GM15510 (cell line): Measurements from ENCODE around the gene SSBP3.

Source experiments
- POLR2A ChIP-seq: IDR thresholded peaks from 3 replicates; pipeline ENCODE4 v1.6.1; 2011; ENCODE audit warnings: borderline replicate concordance; ENCODE audit not compliant: insufficient read length; ENCODE audit errors: extremely low read depth

SSBP3 gene

GRCh38 chr1:54365847-54366246, 40.3 kb downstream of the SSBP3 start:
- no peak for TF ChIP-seq POLR2A

GRCh38 chr1:54365398-54365797, 40.8 kb downstream of the SSBP3 start:
- no peak for TF ChIP-seq POLR2A

- TF ChIP-seq POLR2A: no peak
These were observed 41.2 kb downstream of the SSBP3 start for GRCh38 chr1:54364995-54365394.

GRCh38 chr1:54364582-54364981, 41.6 kb downstream of the SSBP3 start:
- TF ChIP-seq POLR2A: no peak

GRCh38 chr1:54363925-54364324, 42.3 kb downstream of the SSBP3 start:
- TF ChIP-seq POLR2A: no peak

GRCh38 chr1:54362881-54363340, 43.3 kb downstream of the SSBP3 start:
- no peak for TF ChIP-seq POLR2A

GRCh38 chr1:54361342-54361741, 44.9 kb downstream of the SSBP3 start:
- no peak for TF ChIP-seq POLR2A

- no peak for TF ChIP-seq POLR2A
These were observed 45.8 kb downstream of the SSBP3 start for GRCh38 chr1:54360165-54361005.

- TF ChIP-seq POLR2A: no peak
These were observed 46.6 kb downstream of the SSBP3 start for GRCh38 chr1:54359393-54360162.

GRCh38 chr1:54358503-54359168, 47.6 kb downstream of the SSBP3 start:
- TF ChIP-seq POLR2A: no peak

- TF ChIP-seq POLR2A: no peak
These were observed 48.2 kb downstream of the SSBP3 start for GRCh38 chr1:54357967-54358366.

- TF ChIP-seq POLR2A: no peak
These were observed 49.5 kb downstream of the SSBP3 start for GRCh38 chr1:54356680-54357147.

- no peak for TF ChIP-seq POLR2A
These were observed 50.1 kb downstream of the SSBP3 start for GRCh38 chr1:54355931-54356679.

GRCh38 chr1:54354899-54355298, 51.3 kb downstream of the SSBP3 start:
- TF ChIP-seq POLR2A: no peak

- TF ChIP-seq POLR2A: no peak
These were observed 52.2 kb downstream of the SSBP3 start for GRCh38 chr1:54353959-54354358.

GRCh38 chr1:54352755-54353154, 53.4 kb downstream of the SSBP3 start:
- TF ChIP-seq POLR2A: no peak
